GM12878 (cell line): Measurements from ENCODE around the gene CNTN4.

Source experiments
- CBX3 ChIP-seq: fragments of 200-600 bp; sonication (generic); IDR thresholded peaks from 2 replicates; pipeline ENCODE4 v1.6.1; 2016; ENCODE audit warnings: low read depth, borderline replicate concordance
- CREB1 ChIP-seq: IDR thresholded peaks from 2 replicates; pipeline ENCODE4 v1.6.1; 2012; ENCODE audit warnings: low read depth, mild to moderate bottlenecking, inconsistent platforms
- DPF2 ChIP-seq: fragments of 450-650 bp; IDR thresholded peaks from 2 replicates; pipeline ENCODE4 v1.6.1; 2017; ENCODE audit warnings: mild to moderate bottlenecking
- EZH2 ChIP-seq: IDR thresholded peaks from 2 replicates; pipeline ENCODE4 v1.6.1; 2012; ENCODE audit warnings: low read depth, mild to moderate bottlenecking, control low read depth, inconsistent platforms, low read length, borderline replicate concordance; ENCODE audit not compliant: control insufficient read depth
- GABPA ChIP-seq: IDR thresholded peaks from 2 replicates; pipeline ENCODE4 v1.6.1; 2014; ENCODE audit warnings: antibody characterized with exemption, low read depth, mild to moderate bottlenecking, inconsistent platforms
- LARP7 ChIP-seq: fragments of 450-650 bp; IDR thresholded peaks from 2 replicates; pipeline ENCODE4 v1.6.1; 2017; ENCODE audit warnings: mild to moderate bottlenecking
- SIN3A ChIP-seq: IDR thresholded peaks from 2 replicates; pipeline ENCODE4 v1.6.1; 2012; ENCODE audit warnings: low read depth, low read length, improper control_type of control experiment
- ZZZ3 ChIP-seq: IDR thresholded peaks from 2 replicates; pipeline ENCODE4 v1.6.1; 2011; ENCODE audit warnings: low read depth; ENCODE audit not compliant: control insufficient read depth, insufficient read length
- TF ChIP-seq, protein P1 (sequence below): fragments of 450-650 bp; IDR thresholded peaks from 2 replicates; pipeline ENCODE4 v1.6.1; 2018; ENCODE audit warnings: borderline replicate concordance, mild to moderate bottlenecking; ENCODE audit not compliant: partially characterized antibody
- TF ChIP-seq, protein P2 (sequence below): IDR thresholded peaks from 2 replicates; pipeline ENCODE4 v1.6.1; 2012; ENCODE audit warnings: low read length, inconsistent platforms
- TF ChIP-seq, protein P3 (sequence below), 3 experiments: IDR thresholded peaks in 2 of 3; conservative IDR thresholded peaks in 1 of 3; 2 replicates each; pipeline ENCODE4 v1.5.1; 2011; ENCODE audit warnings: low read depth in 3 of 3, low read length in 3 of 3, mild to moderate bottlenecking in 3 of 3, control low read depth in 2 of 3, moderate library complexity in 2 of 3, inconsistent platforms in 1 of 3, mixed read lengths in 1 of 3; ENCODE audit not compliant: control insufficient read depth in 2 of 3, insufficient read depth in 1 of 3; ENCODE audit errors: extremely low read depth in 1 of 3
- TF ChIP-seq, protein P4 (sequence below): IDR thresholded peaks from 2 replicates; pipeline ENCODE4 v1.6.1; 2012; ENCODE audit warnings: low read depth, low read length, improper control_type of control experiment

DNA sequence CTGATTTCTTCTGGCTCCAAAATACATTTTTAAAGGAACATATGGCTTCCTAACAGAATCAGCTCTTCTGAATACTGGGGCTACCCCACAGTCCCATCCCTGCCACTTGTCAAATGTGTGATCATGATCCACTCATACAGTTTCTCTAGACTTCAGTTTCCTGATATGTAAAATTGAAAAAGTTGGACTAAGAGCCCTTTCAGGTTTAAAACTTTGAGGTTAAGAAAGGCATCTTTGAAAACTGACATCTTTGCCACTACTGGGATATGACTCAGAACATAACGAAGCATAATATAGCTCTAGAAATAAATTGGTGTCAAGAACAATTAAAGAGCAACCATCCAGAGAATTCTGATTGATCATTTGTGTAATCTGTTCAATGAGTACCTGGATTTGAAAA, 763.3 kb downstream of the CNTN4 start:
- TF ChIP-seq, protein P1, sequence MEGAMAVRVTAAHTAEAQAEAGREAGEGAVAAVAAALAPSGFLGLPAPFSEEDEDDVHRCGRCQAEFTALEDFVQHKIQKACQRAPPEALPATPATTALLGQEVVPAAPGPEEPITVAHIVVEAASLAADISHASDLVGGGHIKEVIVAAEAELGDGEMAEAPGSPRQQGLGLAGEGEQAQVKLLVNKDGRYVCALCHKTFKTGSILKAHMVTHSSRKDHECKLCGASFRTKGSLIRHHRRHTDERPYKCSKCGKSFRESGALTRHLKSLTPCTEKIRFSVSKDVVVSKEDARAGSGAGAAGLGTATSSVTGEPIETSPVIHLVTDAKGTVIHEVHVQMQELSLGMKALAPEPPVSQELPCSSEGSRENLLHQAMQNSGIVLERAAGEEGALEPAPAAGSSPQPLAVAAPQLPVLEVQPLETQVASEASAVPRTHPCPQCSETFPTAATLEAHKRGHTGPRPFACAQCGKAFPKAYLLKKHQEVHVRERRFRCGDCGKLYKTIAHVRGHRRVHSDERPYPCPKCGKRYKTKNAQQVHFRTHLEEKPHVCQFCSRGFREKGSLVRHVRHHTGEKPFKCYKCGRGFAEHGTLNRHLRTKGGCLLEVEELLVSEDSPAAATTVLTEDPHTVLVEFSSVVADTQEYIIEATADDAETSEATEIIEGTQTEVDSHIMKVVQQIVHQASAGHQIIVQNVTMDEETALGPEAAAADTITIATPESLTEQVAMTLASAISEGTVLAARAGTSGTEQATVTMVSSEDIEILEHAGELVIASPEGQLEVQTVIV: no peak
- TF ChIP-seq, protein P2, sequence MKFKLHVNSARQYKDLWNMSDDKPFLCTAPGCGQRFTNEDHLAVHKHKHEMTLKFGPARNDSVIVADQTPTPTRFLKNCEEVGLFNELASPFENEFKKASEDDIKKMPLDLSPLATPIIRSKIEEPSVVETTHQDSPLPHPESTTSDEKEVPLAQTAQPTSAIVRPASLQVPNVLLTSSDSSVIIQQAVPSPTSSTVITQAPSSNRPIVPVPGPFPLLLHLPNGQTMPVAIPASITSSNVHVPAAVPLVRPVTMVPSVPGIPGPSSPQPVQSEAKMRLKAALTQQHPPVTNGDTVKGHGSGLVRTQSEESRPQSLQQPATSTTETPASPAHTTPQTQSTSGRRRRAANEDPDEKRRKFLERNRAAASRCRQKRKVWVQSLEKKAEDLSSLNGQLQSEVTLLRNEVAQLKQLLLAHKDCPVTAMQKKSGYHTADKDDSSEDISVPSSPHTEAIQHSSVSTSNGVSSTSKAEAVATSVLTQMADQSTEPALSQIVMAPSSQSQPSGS: no peak
- TF ChIP-seq EZH2: no peak
- TF ChIP-seq, protein P3, sequence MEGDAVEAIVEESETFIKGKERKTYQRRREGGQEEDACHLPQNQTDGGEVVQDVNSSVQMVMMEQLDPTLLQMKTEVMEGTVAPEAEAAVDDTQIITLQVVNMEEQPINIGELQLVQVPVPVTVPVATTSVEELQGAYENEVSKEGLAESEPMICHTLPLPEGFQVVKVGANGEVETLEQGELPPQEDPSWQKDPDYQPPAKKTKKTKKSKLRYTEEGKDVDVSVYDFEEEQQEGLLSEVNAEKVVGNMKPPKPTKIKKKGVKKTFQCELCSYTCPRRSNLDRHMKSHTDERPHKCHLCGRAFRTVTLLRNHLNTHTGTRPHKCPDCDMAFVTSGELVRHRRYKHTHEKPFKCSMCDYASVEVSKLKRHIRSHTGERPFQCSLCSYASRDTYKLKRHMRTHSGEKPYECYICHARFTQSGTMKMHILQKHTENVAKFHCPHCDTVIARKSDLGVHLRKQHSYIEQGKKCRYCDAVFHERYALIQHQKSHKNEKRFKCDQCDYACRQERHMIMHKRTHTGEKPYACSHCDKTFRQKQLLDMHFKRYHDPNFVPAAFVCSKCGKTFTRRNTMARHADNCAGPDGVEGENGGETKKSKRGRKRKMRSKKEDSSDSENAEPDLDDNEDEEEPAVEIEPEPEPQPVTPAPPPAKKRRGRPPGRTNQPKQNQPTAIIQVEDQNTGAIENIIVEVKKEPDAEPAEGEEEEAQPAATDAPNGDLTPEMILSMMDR (IDR thresholded peaks at IDR 0.05 in 2 of 3, conservative IDR thresholded peaks at IDR 0.05 in 1 of 3; ENCODE audit: control insufficient read depth in 2 of 3, extremely low read depth in 1 of 3, insufficient read depth in 1 of 3, low read depth in 3 of 3, low read length in 3 of 3): no peak
- no peak for TF ChIP-seq DPF2
- TF ChIP-seq SIN3A: no peak
- no peak for TF ChIP-seq ZZZ3
- TF ChIP-seq CBX3: no peak
- TF ChIP-seq, protein P4, sequence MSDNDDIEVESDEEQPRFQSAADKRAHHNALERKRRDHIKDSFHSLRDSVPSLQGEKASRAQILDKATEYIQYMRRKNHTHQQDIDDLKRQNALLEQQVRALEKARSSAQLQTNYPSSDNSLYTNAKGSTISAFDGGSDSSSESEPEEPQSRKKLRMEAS: no peak
- TF ChIP-seq GABPA: no peak
- no peak for TF ChIP-seq CREB1
- no peak for TF ChIP-seq LARP7
